ENCODE data around the gene CMTM8. TPM values are rescaled to one million over a fixed set of nuclear protein-coding genes. Genes with fewer than 3 reads are reported as not detected.

The CMTM8 gene
- total and polyA plus RNA-seq, 10 of the 15 experiments (the other 5 are each of a cell fraction or from before 2014, with no cell fraction given), result 0.11 to 0.23 TPM; not detected in 8

DNA sequence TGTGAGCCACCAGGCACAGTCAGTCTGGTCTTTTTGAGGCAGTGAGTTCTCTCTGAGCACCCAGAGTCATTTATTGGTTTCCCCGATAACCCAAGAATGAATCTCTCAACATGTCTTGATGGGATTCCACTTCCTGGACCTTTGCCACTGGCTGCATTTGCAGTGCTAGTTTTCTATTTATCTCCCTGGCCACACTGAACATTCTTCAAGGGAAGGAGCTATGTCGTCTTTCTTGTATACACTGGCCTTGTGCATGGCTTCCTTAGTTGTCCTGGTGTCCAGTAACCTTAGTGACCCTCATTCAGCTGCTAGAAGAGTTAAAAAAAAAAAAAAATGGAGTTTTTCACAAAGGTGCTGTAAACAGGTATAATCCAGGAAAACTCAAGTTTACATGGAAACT is 88.3 kb downstream of the CMTM8 start (continued):
- TF ChIP-seq GABPA (IDR thresholded peaks at IDR 0.05; ENCODE audit: low read depth) (no peak), WRNIP1 (IDR thresholded peaks at IDR 0.05; ENCODE audit: borderline replicate concordance, low read depth, low read length) (no peak), POLR2AphosphoS5 (IDR thresholded peaks at IDR 0.05; ENCODE audit: low read length) (no peak), TCF12 (IDR thresholded peaks at IDR 0.05; ENCODE audit: low read depth, low read length) (no peak), MTA3 (IDR thresholded peaks at IDR 0.05; ENCODE audit: borderline replicate concordance, low read length) (no peak)

DNA sequence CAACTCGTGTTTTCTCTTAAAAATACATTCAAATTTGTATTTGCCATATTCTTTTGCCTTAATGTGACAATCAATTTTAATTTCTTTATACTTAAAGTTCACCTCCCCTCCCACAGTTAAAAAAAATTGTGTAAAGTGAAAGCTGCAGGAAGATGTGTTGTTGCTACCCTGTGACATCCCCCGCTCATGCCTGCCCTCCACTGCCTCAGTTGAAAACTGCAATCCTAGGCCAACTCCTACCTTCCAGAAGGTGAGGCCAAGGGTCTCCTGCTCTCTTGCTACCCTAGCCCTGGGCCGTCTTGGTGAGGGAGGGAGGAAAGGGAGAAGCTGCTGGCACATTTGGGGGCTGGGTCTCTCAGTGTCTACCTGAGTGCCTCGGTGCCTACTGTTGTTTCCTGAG is 96.2 kb downstream of the CMTM8 start:
- intact Hi-C loops (cut with micrococcal nuclease; ENCODE audit: unreplicated experiment) (loop anchor here (1.0 to 5.0 kb wide), 2 partner anchors 37 to 157 kb away; no protein-coding TSS in a partner anchor), in situ Hi-C loops (cut with MboI) (loop anchor here (5.0 kb wide), 1 partner anchor 157 kb away; no protein-coding TSS in a partner anchor)
- FAIRE-seq, result peak; percentile 69
- SMC1A ChIA-PET (ENCODE audit: uncharacterized antibody, unreplicated experiment), result interaction anchor here (0.6 to 2.1 kb wide), 4 partner anchors 12 to 244 kb away, joined by 3 to 9 read pairs (median 4); no protein-coding TSS in a partner anchor
- Histone ChIP-seq H3K4me1 (ENCODE audit: control insufficient read depth, insufficient read depth, low read length) (no peaks in the 10 kb centered on the region), H3K36me3 (ENCODE audit: control insufficient read depth in 2 of 2, insufficient read depth in 2 of 2, low read length in 1 of 2) (no peaks in the 10 kb centered on the region), H3K4me3 (no peak overlapping the region), H3K9me3 (replicated peaks; ENCODE audit: control insufficient read depth, insufficient read depth, low read length) (no peaks in the 10 kb centered on the region), H3K4me2 (ENCODE audit: control insufficient read depth, insufficient read depth) (no peak overlapping the region), H3K79me2 (ENCODE audit: control insufficient read depth, insufficient read depth, low read length) (no peaks in the 10 kb centered on the region), H4K20me1 (ENCODE audit: control insufficient read depth, insufficient read depth) (no peaks in the 10 kb centered on the region), H3K27ac (ENCODE audit: control insufficient read depth, insufficient read depth) (no peak overlapping the region), H3K27me3 (replicated peaks in 1 of 2; ENCODE audit: control insufficient read depth in 2 of 2, insufficient read depth in 2 of 2, low read length in 1 of 2) (no peaks in the 10 kb centered on the region; a peak in 1 of 4 replicates), H3K9ac (ENCODE audit: control insufficient read depth, insufficient read depth, low read length) (no peak overlapping the region), H2AFZ (ENCODE audit: control insufficient read depth, low read depth, low read length) (no peak overlapping the region)
- CTCF ChIA-PET, result interaction anchor here (0.6 to 3.5 kb wide), 14 partner anchors 9 to 159 kb away, joined by 3 to 25 read pairs (median 4); no protein-coding TSS in a partner anchor
- RAD21 ChIA-PET (ENCODE audit: unreplicated experiment), result interaction anchor here (1.4 to 2.2 kb wide), 3 partner anchors 25 to 38 kb away, joined by 3 to 11 read pairs (median 3); no protein-coding TSS in a partner anchor
- ATAC-seq, result peak; percentile 80
- DNase-seq (ENCODE audit: low read depth, low spot score), result no peak
- WGBS (ENCODE audit: insufficient coverage, insufficient replicate concordance, low lambda C conversion rate, missing lambda C conversion rate), result 14% methylated on average over 4 of the region's 4 CpGs
- BruUV-seq (replicated peaks), result no TSS peak
- POLR2A ChIA-PET, result no interaction called here
- TF ChIP-seq NRF1 (conservative IDR thresholded peaks at IDR 0.05; ENCODE audit: low read depth, low read length) (no peak), SMC3 (IDR thresholded peaks at IDR 0.05; ENCODE audit: borderline replicate concordance, low read length) (peak; percentile 45; the same call in 1 of the 2 replicates), LARP7 (IDR thresholded peaks at IDR 0.05) (no peak), RAD21 (IDR thresholded peaks at IDR 0.05; ENCODE audit: insufficient read depth, low read depth, low read length) (peak; percentile 66), ZZZ3 (IDR thresholded peaks at IDR 0.05; ENCODE audit: control insufficient read depth, insufficient read length, low read depth) (no peak), EED (IDR thresholded peaks at IDR 0.05; ENCODE audit: low read depth) (no peak), JUNB (IDR thresholded peaks at IDR 0.05) (no peak)
- TF ChIP-seq, protein P1, sequence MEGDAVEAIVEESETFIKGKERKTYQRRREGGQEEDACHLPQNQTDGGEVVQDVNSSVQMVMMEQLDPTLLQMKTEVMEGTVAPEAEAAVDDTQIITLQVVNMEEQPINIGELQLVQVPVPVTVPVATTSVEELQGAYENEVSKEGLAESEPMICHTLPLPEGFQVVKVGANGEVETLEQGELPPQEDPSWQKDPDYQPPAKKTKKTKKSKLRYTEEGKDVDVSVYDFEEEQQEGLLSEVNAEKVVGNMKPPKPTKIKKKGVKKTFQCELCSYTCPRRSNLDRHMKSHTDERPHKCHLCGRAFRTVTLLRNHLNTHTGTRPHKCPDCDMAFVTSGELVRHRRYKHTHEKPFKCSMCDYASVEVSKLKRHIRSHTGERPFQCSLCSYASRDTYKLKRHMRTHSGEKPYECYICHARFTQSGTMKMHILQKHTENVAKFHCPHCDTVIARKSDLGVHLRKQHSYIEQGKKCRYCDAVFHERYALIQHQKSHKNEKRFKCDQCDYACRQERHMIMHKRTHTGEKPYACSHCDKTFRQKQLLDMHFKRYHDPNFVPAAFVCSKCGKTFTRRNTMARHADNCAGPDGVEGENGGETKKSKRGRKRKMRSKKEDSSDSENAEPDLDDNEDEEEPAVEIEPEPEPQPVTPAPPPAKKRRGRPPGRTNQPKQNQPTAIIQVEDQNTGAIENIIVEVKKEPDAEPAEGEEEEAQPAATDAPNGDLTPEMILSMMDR (IDR thresholded peaks at IDR 0.05 in 2 of 3, conservative IDR thresholded peaks at IDR 0.05 in 1 of 3; ENCODE audit: control insufficient read depth in 2 of 3, extremely low read depth in 1 of 3, insufficient read depth in 1 of 3, low read depth in 3 of 3, low read length in 3 of 3), result peak; percentile 45 to 51 (median 51); a peak in 5 of 6 replicates
